ENCODE results near the gene MBOAT1.

Gene MBOAT1

DNA sequence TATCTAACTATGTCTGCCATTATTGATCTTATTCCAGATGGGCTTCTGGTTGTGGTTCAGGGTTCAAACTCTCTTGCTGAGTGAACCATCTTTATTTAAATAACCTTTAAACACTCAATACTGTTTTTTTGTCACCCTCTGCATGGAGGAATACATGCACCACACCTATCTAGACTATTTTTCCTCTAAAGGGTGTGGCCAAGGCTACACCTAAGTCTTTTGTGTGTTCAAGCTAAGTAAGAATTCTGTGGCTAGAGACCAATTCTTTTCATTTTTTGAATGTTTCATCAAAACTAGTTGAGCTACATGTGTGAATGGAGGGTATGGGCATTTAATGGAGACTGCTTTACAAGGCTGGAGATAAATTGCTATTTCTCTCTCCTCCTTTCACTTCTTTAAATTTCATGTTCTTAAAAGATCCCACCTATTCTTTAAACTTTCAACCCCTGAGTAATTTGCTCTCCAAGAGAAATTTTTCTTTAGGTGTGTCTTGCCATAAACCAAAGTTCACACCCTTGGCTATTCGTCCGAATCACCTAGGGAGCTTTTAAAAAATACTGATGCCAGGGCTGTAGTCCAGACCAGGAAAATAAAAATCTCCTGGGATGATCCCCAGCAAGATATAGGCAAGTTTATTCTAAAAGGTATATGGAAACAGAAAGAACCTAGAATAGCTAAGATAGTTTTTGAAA lies 24.8 kb upstream of the MBOAT1 start:
- TF ChIP-seq, protein P1, sequence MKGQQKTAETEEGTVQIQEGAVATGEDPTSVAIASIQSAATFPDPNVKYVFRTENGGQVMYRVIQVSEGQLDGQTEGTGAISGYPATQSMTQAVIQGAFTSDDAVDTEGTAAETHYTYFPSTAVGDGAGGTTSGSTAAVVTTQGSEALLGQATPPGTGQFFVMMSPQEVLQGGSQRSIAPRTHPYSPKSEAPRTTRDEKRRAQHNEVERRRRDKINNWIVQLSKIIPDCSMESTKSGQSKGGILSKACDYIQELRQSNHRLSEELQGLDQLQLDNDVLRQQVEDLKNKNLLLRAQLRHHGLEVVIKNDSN (IDR thresholded peaks at IDR 0.05) = no peak
- TF ChIP-seq TEAD4 (IDR thresholded peaks at IDR 0.05) (peak; percentile 22; the same call in 1 of the 2 replicates), YY1 (IDR thresholded peaks at IDR 0.05; ENCODE audit: low read depth) (no peak), CEBPB (IDR thresholded peaks at IDR 0.05) (no peak)

DNA sequence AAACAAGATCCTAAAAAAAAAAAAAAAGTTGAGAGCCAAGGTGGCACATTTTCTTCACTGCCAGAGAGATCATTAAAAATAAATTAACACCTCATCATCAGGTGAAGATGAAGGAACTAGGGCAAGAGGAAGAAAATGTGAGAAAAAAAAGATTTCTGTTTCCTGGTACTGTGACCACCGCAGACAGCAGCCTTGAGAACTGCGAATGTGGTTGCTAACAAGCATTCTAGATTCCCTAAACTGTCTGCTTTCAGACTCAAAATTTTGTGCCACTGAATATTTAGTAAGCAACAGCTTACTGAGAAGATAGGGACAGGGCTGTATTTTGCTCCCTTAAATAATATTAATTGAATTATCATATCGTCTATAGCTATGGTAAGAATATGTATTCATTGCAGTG lies 24.1 kb upstream of the MBOAT1 start:
- TF ChIP-seq CEBPB (IDR thresholded peaks at IDR 0.05) (no peak), NFIC (IDR thresholded peaks at IDR 0.05) (no peak), YY1 (IDR thresholded peaks at IDR 0.05; ENCODE audit: low read depth) (no peak), TAF1 (IDR thresholded peaks at IDR 0.05; ENCODE audit: low read depth) (no peak), EP300 (IDR thresholded peaks at IDR 0.05; ENCODE audit: borderline replicate concordance) (no peak)
- TF ChIP-seq, protein P2, sequence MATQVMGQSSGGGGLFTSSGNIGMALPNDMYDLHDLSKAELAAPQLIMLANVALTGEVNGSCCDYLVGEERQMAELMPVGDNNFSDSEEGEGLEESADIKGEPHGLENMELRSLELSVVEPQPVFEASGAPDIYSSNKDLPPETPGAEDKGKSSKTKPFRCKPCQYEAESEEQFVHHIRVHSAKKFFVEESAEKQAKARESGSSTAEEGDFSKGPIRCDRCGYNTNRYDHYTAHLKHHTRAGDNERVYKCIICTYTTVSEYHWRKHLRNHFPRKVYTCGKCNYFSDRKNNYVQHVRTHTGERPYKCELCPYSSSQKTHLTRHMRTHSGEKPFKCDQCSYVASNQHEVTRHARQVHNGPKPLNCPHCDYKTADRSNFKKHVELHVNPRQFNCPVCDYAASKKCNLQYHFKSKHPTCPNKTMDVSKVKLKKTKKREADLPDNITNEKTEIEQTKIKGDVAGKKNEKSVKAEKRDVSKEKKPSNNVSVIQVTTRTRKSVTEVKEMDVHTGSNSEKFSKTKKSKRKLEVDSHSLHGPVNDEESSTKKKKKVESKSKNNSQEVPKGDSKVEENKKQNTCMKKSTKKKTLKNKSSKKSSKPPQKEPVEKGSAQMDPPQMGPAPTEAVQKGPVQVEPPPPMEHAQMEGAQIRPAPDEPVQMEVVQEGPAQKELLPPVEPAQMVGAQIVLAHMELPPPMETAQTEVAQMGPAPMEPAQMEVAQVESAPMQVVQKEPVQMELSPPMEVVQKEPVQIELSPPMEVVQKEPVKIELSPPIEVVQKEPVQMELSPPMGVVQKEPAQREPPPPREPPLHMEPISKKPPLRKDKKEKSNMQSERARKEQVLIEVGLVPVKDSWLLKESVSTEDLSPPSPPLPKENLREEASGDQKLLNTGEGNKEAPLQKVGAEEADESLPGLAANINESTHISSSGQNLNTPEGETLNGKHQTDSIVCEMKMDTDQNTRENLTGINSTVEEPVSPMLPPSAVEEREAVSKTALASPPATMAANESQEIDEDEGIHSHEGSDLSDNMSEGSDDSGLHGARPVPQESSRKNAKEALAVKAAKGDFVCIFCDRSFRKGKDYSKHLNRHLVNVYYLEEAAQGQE (IDR thresholded peaks at IDR 0.05; ENCODE audit: low read depth) = no peak
- TF ChIP-seq, protein P3, sequence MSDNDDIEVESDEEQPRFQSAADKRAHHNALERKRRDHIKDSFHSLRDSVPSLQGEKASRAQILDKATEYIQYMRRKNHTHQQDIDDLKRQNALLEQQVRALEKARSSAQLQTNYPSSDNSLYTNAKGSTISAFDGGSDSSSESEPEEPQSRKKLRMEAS (IDR thresholded peaks at IDR 0.05) = no peak
- TF ChIP-seq, protein P1 (IDR thresholded peaks at IDR 0.05) = no peak

DNA sequence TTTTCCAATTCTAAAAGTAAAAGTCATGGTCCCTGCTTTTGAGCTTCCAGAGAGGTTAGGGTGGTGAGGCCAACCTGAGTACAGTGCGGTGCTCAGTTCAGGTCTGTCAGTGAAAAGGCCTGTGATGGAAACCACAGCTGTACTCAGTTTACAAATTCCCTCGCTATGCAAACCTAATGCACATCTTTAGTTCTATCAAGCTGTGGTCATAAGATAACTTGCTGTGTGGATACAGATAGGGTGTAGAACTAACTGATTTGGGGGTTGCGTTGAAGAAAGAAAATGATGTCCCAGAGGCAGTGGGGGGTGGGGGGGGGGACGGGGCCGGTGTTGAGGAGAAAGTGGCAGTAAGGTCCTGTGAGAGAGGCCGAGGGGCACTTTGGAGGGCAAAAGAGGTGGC lies 22.8 kb upstream of the MBOAT1 start:
- TF ChIP-seq TAF1 (IDR thresholded peaks at IDR 0.05; ENCODE audit: low read depth) (no peak), EGR1 (IDR thresholded peaks at IDR 0.05) (no peak), TEAD4 (IDR thresholded peaks at IDR 0.05) (no peak), CEBPB (IDR thresholded peaks at IDR 0.05) (no peak), NFIC (IDR thresholded peaks at IDR 0.05) (no peak), FOXM1 (IDR thresholded peaks at IDR 0.05; ENCODE audit: borderline replicate concordance, low read depth) (no peak), YY1 (IDR thresholded peaks at IDR 0.05; ENCODE audit: low read depth) (no peak), EP300 (IDR thresholded peaks at IDR 0.05; ENCODE audit: borderline replicate concordance) (no peak), CREB1 (IDR thresholded peaks at IDR 0.05; ENCODE audit: low read depth) (no peak), ZBTB7A (IDR thresholded peaks at IDR 0.05; ENCODE audit: low read depth) (no peak), RAD21 (IDR thresholded peaks at IDR 0.05; ENCODE audit: low read depth) (no peak), TCF12 (IDR thresholded peaks at IDR 0.05; ENCODE audit: low read depth) (no peak)
- TF ChIP-seq, protein P2 (IDR thresholded peaks at IDR 0.05; ENCODE audit: low read depth) = no peak
- TF ChIP-seq, protein P1 (IDR thresholded peaks at IDR 0.05) = no peak
- TF ChIP-seq, protein P3 (IDR thresholded peaks at IDR 0.05) = no peak

DNA sequence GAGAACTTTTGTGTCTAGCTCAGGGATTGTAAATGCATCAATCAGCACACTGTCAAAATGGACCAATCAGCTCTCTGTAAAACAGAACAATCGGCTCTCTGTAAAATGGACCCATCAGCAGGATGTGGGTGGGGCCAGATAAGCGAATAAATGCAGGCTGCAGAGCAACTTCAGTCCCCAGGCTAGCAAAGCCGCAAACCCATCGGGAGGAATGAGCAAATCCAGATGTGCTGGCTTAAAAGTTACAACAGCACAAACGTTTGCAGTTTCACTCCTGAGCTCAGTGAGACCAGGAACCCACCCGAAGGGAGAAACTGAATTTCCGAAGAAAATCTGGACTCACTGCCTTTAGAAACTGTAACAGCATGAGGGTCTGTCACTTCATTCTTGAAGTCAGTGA lies 21.9 kb upstream of the MBOAT1 start:
- TF ChIP-seq ZBTB7A (IDR thresholded peaks at IDR 0.05; ENCODE audit: low read depth) = no peak
- no peak for TF ChIP-seq NFIC (IDR thresholded peaks at IDR 0.05)
- no peak for TF ChIP-seq EP300 (IDR thresholded peaks at IDR 0.05; ENCODE audit: borderline replicate concordance)
- no peak for TF ChIP-seq TCF12 (IDR thresholded peaks at IDR 0.05; ENCODE audit: low read depth)
- TF ChIP-seq, protein P2 (IDR thresholded peaks at IDR 0.05; ENCODE audit: low read depth) = no peak
- TF ChIP-seq FOXM1 (IDR thresholded peaks at IDR 0.05; ENCODE audit: borderline replicate concordance, low read depth) = no peak
- no peak for TF ChIP-seq TAF1 (IDR thresholded peaks at IDR 0.05; ENCODE audit: low read depth)
- TF ChIP-seq, protein P3 (IDR thresholded peaks at IDR 0.05) = no peak
- TF ChIP-seq TEAD4 (IDR thresholded peaks at IDR 0.05) = no peak
- TF ChIP-seq CEBPB (IDR thresholded peaks at IDR 0.05) = no peak
- no peak for TF ChIP-seq CREB1 (IDR thresholded peaks at IDR 0.05; ENCODE audit: low read depth)
- no peak for TF ChIP-seq RAD21 (IDR thresholded peaks at IDR 0.05; ENCODE audit: low read depth)
- TF ChIP-seq, protein P1 (IDR thresholded peaks at IDR 0.05) = no peak
- TF ChIP-seq EGR1 (IDR thresholded peaks at IDR 0.05) = no peak
- TF ChIP-seq YY1 (IDR thresholded peaks at IDR 0.05; ENCODE audit: low read depth) = no peak
